Left ventricle myocardium inferior (tissue), 1 donor: ENCODE results near the gene JAK3. TPM values are rescaled to one million over a fixed set of nuclear protein-coding genes. Genes with fewer than 3 reads are reported as not detected.

ENCODE experiments used
- DNase-seq: peaks from one replicate; pipeline ENCODE4 v3.0.0-alpha.2; 2020
- H3K27ac ChIP-seq: fragments of 200-600 bp; replicated peaks from 2 replicates; pipeline ENCODE4 v1.8.0; 2021
- H3K27me3 ChIP-seq: fragments of 200-600 bp; 2 replicates; pipeline ENCODE4 v1.8.0; 2021; ENCODE audit warnings: low read depth
- H3K36me3 ChIP-seq: fragments of 200-600 bp; 2 replicates; pipeline ENCODE4 v1.8.0; 2021
- H3K4me1 ChIP-seq: fragments of 200-600 bp; 2 replicates; pipeline ENCODE4 v1.8.0; 2021
- H3K4me3 ChIP-seq: fragments of 200-600 bp; 2 replicates; pipeline ENCODE4 v1.8.0; 2021; ENCODE audit warnings: mild to moderate bottlenecking, moderate library complexity
- H3K9me3 ChIP-seq: fragments of 200-600 bp; replicated peaks from 2 replicates; pipeline ENCODE4 v1.8.0; 2021
- intact Hi-C: fragments of 100-400 bp; cut with micrococcal nuclease; formaldehyde crosslinking; loops from one replicate; pipeline ENCODE4 v1.11.0; 2022
- total RNA-seq: library from RNA; stranded (reverse); fragmentation: NEBNext Ultra II Directional; extraction: Animal tissue kit (Norgen Biotek cat#: 25700); gene quantifications from one replicate; pipeline ENCODE4 v1.2.1, GENCODE V29; 2021
- TF ChIP-seq, protein P1 (sequence below): fragments of 200-600 bp; IDR thresholded peaks from 2 replicates; pipeline ENCODE4 v1.8.0; 2021; ENCODE audit warnings: antibody characterized with exemption, mild to moderate bottlenecking, borderline replicate concordance
- donor health status: DM: no; HTN: yes; CAD: no; lungs with severe emphysema.

The JAK3 gene
- total RNA-seq, 1 donor from 2014 or later = 1.7 TPM

DNA sequence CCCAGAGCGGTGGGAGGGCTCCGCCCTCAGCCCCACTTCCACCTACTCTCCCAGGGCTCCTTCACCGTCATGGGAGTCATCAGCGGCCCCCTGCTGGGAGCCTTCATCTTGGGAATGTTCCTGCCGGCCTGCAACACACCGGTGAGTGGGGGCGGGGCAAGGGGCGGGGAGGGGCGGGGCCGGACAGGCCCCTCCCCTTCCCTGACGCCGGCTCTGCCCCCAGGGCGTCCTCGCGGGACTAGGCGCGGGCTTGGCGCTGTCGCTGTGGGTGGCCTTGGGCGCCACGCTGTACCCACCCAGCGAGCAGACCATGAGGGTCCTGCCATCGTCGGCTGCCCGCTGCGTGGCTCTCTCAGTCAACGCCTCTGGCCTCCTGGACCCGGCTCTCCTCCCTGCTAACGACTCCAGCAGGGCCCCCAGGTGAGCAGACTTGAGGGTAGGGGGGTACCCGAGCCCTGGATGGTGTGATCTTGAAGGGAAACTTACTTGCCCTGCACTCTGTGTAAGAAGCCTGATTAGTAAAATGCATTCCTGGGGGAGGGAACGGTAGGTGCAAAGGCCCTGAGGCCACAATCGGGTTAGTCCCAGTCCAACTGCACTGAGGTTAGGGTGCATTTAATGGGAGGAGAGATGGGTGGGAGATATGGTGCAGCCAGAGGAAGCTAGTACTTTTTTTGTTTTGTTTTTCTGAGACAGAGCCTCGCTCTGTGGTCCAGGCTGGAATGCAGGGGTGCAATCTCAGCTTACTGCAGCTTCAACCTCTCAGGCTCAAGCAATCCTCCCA lies 36.0 kb upstream of the JAK3 start:
- Histone ChIP-seq H3K9me3 (no peaks in the 10 kb centered on the region), H3K27me3 (peaks cover 64% of the 10 kb centered on the region), H3K27ac (no peak overlapping the region), H3K4me1 (no peaks in the 10 kb centered on the region), H3K36me3 (no peaks in the 10 kb centered on the region), H3K4me3 (no peak overlapping the region)
- DNase-seq = no peak
- TF ChIP-seq, protein P1, sequence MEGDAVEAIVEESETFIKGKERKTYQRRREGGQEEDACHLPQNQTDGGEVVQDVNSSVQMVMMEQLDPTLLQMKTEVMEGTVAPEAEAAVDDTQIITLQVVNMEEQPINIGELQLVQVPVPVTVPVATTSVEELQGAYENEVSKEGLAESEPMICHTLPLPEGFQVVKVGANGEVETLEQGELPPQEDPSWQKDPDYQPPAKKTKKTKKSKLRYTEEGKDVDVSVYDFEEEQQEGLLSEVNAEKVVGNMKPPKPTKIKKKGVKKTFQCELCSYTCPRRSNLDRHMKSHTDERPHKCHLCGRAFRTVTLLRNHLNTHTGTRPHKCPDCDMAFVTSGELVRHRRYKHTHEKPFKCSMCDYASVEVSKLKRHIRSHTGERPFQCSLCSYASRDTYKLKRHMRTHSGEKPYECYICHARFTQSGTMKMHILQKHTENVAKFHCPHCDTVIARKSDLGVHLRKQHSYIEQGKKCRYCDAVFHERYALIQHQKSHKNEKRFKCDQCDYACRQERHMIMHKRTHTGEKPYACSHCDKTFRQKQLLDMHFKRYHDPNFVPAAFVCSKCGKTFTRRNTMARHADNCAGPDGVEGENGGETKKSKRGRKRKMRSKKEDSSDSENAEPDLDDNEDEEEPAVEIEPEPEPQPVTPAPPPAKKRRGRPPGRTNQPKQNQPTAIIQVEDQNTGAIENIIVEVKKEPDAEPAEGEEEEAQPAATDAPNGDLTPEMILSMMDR = no peak
- intact Hi-C loops = no loop called here

DNA sequence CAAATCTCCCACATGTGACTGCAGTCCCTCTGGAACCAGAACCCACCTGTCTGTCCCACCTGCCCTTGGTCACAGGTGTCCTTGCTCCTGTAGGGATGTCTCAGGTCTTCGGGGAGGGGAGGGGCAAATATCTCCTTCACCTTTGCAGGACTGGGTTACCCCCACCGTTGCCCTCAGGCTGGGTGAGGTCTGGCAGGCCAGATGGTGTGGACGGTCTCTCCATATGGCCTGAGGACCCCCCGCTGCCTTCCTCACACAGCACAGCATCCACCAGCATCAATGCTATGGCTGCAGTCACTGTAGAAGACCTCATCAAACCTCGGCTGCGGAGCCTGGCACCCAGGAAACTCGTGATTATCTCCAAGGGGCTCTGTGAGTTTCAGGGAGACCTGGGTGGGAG lies 33.9 kb upstream of the JAK3 start:
- H3K36me3 ChIP-seq = no peaks in the 10 kb centered on the region
- intact Hi-C loops = no loop called here
- no peak for DNase-seq
- H3K4me1 ChIP-seq = no peaks in the 10 kb centered on the region
- TF ChIP-seq, protein P1 = no peak
- H3K4me3 ChIP-seq = no peak overlapping the region
- H3K27ac ChIP-seq = no peak overlapping the region
- H3K9me3 ChIP-seq = no peaks in the 10 kb centered on the region
- peaks cover 66% of the 10 kb centered on the region for H3K27me3 ChIP-seq

DNA sequence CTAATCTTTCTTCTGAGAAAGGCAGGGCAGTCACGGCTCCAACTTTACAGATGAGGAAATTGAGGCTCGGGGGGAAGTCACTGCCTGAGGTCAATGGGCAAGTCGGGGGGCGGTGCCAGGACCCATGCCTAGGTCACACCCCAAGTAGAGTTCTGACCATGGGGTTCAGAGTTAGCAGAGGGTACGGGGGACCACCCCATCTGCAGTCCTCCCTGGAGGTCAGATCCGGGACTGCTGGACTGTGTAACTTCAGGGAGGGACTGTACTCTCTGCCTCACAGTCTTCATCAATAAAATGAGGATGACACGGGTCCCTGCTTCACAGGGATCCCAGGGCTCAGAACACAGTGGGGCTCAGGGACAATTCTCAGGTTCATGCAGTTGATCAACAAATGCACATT lies 31.7 kb upstream of the JAK3 start:
- TF ChIP-seq, protein P1 = no peak
- Histone ChIP-seq H3K27ac (no peak overlapping the region), H3K9me3 (no peaks in the 10 kb centered on the region), H3K4me3 (no peak overlapping the region), H3K36me3 (no peaks in the 10 kb centered on the region), H3K27me3 (peaks cover 87% of the 10 kb centered on the region), H3K4me1 (no peaks in the 10 kb centered on the region)
- no peak for DNase-seq
- intact Hi-C loops = no loop called here

DNA sequence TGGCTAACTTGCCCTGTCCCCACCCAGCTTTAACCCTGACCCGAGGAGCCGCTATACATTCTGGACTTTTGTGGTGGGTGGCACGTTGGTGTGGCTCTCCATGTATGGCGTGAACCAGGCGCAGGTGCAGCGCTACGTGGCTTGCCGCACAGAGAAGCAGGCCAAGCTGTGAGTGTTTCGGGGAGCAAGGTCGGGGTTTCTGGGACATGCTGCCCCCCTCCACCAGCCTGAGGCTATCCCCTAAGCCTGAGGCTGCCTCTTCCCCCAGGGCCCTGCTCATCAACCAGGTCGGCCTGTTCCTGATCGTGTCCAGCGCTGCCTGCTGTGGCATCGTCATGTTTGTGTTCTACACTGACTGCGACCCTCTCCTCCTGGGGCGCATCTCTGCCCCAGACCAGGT lies 29.9 kb upstream of the JAK3 start:
- H3K27me3 ChIP-seq = peaks cover 88% of the 10 kb centered on the region
- intact Hi-C loops = no loop called here
- TF ChIP-seq, protein P1 = no peak
- H3K9me3 ChIP-seq = no peaks in the 10 kb centered on the region
- H3K36me3 ChIP-seq = no peaks in the 10 kb centered on the region
- peaks cover 8% of the 10 kb centered on the region for H3K4me1 ChIP-seq
- no peak overlapping the region for H3K4me3 ChIP-seq
- H3K27ac ChIP-seq = no peak overlapping the region
- DNase-seq = no peak

DNA sequence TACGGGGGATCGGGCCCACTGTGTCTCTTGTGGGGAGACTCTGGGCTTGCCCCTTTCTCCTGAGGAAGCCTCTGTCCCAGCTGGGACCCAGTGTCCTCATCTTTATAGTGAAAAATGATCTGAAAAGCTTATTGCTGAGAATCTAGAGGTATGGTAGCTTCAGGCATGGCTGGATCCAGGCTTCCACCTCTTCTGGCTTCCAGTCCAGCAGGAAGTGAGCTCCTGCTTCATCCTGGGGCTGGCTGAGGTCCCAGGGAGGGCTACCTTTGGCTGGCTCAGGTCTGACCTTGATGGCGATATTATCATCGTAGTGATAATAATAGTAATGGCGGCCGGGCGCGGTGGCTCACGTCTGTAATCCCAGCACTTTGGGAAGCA lies 27.0 kb upstream of the JAK3 start:
- peaks cover 98% of the 10 kb centered on the region for H3K27me3 ChIP-seq

More for the DNA sequence above, 27.0 kb upstream of the JAK3 start:
- H3K4me3 ChIP-seq = no peak overlapping the region
- H3K27ac ChIP-seq = no peak overlapping the region
- intact Hi-C loops = no loop called here
- no peaks in the 10 kb centered on the region for H3K36me3 ChIP-seq
- TF ChIP-seq, protein P1 = no peak
- peaks cover 19% of the 10 kb centered on the region for H3K4me1 ChIP-seq
- H3K9me3 ChIP-seq = no peaks in the 10 kb centered on the region
- DNase-seq = no peak
